ENCODE data around the gene MAPK7.

DNA sequence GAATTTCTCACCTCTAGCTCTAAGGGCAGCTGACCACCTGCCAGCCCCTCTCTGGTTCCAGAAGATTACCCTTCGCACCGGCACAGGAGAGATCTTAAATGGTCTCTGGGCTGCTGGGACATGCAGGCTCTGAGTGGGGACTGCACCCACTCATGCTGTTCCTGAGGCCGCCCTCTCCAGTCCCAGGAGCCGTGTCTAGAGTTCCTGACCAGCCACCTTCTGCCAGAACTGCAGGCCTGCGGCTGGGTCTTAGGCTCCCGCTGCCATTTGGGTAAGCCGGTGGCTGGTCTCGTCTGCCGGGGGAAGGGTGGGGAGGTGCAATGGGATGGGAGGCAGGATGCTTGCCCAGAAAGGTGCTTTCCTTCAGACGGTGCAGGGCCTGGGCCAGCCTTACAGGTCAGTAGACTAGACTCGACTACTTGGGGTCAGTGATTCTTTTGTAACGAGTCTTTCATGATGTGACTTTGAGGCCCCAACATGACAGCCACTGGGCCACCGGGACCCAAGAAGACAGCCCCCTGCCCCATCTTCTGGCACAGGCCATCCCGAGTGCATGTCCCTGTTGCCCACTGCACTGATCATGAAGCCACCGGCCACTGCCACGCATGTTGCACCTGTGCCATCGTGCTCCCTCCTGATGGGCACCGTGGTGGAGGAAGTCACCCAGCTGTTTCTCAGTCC is 42.2 kb upstream of the MAPK7 start:
- no peak for TF ChIP-seq EZH2 (IDR thresholded peaks at IDR 0.05; ENCODE audit: borderline replicate concordance, low read depth, low read length, poor library complexity, severe bottlenecking)
- TF ChIP-seq, protein P1, sequence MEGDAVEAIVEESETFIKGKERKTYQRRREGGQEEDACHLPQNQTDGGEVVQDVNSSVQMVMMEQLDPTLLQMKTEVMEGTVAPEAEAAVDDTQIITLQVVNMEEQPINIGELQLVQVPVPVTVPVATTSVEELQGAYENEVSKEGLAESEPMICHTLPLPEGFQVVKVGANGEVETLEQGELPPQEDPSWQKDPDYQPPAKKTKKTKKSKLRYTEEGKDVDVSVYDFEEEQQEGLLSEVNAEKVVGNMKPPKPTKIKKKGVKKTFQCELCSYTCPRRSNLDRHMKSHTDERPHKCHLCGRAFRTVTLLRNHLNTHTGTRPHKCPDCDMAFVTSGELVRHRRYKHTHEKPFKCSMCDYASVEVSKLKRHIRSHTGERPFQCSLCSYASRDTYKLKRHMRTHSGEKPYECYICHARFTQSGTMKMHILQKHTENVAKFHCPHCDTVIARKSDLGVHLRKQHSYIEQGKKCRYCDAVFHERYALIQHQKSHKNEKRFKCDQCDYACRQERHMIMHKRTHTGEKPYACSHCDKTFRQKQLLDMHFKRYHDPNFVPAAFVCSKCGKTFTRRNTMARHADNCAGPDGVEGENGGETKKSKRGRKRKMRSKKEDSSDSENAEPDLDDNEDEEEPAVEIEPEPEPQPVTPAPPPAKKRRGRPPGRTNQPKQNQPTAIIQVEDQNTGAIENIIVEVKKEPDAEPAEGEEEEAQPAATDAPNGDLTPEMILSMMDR (conservative IDR thresholded peaks at IDR 0.05; ENCODE audit: low read depth, low read length): no peak
